Measurements from ENCODE around the gene RHOJ. TPM values are rescaled to one million over a fixed set of nuclear protein-coding genes. Genes with fewer than 3 reads are reported as not detected.
"Not testable (repeated sequence)": the region's sequence is repeated elsewhere in the genome, so short reads cannot be mapped to it uniquely, and the experiment has no call there.

RHOJ gene
- total RNA-seq, 2 experiments from 2014 or later: not detected

- no peak overlapping the region for H3K4me3 Mint-ChIP-seq
- H3K27ac Mint-ChIP-seq: no peak overlapping the region
- no peaks in the 10 kb centered on the region for H3K36me3 Mint-ChIP-seq (ENCODE audit: low read depth)
- POLR2A ChIA-PET: no interaction called here
- CTCF ChIA-PET: no interaction called here
- H3K4me1 Mint-ChIP-seq (ENCODE audit: low read depth): no peaks in the 10 kb centered on the region
- no peaks in the 10 kb centered on the region for H3K9me3 Mint-ChIP-seq (ENCODE audit: insufficient read depth)
- ATAC-seq (no peak), DNase-seq (no peak)
- no peaks in the 10 kb centered on the region for H3K27me3 Mint-ChIP-seq (ENCODE audit: low read depth)
These were observed 71.4 kb downstream of the RHOJ start for GRCh38 chr14:63275611-63276010.

GRCh38 chr14:63276016-63276415, 71.8 kb downstream of the RHOJ start:
- Mint-ChIP-seq H3K9me3 (ENCODE audit: insufficient read depth) (no peaks in the 10 kb centered on the region), H3K27me3 (ENCODE audit: low read depth) (peaks cover 3% of the 10 kb centered on the region), H3K27ac (no peak overlapping the region), H3K4me3 (no peak overlapping the region), H3K36me3 (ENCODE audit: low read depth) (no peaks in the 10 kb centered on the region), H3K4me1 (ENCODE audit: low read depth) (no peaks in the 10 kb centered on the region)
- DNase-seq (no peak), ATAC-seq (no peak)
- CTCF ChIA-PET: interaction anchor here (1.1 to 1.7 kb wide), 2 partner anchors 102 to 1107 kb away, joined by 3 to 6 read pairs; no protein-coding TSS in a partner anchor
- POLR2A ChIA-PET: no interaction called here

GRCh38 chr14:63276492-63277342, 72.5 kb downstream of the RHOJ start:
- DNase-seq (no peak), ATAC-seq (peak; percentile 42)
- ChIA-PET POLR2A (interaction anchor here (0.6 kb wide), 1 partner anchor 282 kb away, joined by 3 read pairs; no protein-coding TSS in a partner anchor), CTCF (interaction anchor here (1.1 to 1.7 kb wide), 2 partner anchors 103 to 1108 kb away, joined by 3 to 6 read pairs; no protein-coding TSS in a partner anchor)
- no peak overlapping the region for H3K4me3 Mint-ChIP-seq
- H3K4me1 Mint-ChIP-seq (ENCODE audit: low read depth): no peaks in the 10 kb centered on the region
- H3K9me3 Mint-ChIP-seq (ENCODE audit: insufficient read depth): no peaks in the 10 kb centered on the region
- H3K27ac Mint-ChIP-seq: no peak overlapping the region
- peaks cover 5% of the 10 kb centered on the region for H3K27me3 Mint-ChIP-seq (ENCODE audit: low read depth)
- no peaks in the 10 kb centered on the region for H3K36me3 Mint-ChIP-seq (ENCODE audit: low read depth)

- Mint-ChIP-seq H3K36me3 (ENCODE audit: low read depth) (no peaks in the 10 kb centered on the region), H3K4me3 (no peak overlapping the region), H3K9me3 (ENCODE audit: insufficient read depth) (no peaks in the 10 kb centered on the region), H3K4me1 (ENCODE audit: low read depth) (no peaks in the 10 kb centered on the region), H3K27ac (no peak overlapping the region), H3K27me3 (ENCODE audit: low read depth) (peaks cover 5% of the 10 kb centered on the region)
- POLR2A ChIA-PET: interaction anchor here (0.6 kb wide), 1 partner anchor 281 kb away, joined by 3 read pairs; no protein-coding TSS in a partner anchor
- CTCF ChIA-PET: interaction anchor here (1.1 to 1.7 kb wide), 2 partner anchors 1098 to 1109 kb away, joined by 5 to 6 read pairs; no protein-coding TSS in a partner anchor
- DNase-seq (no peak), ATAC-seq (no peak)
These were observed 73.4 kb downstream of the RHOJ start for GRCh38 chr14:63277591-63278183.

- POLR2A ChIA-PET: not testable (repeated sequence)
- CTCF ChIA-PET: interaction anchor here (0.6 kb wide), 1 partner anchor 1392 kb away, joined by 3 read pairs; no protein-coding TSS in a partner anchor
These were observed 75.7 kb downstream of the RHOJ start for GRCh38 chr14:63279933-63280332.

GRCh38 chr14:63282997-63283883, 79.0 kb downstream of the RHOJ start:
- no peak overlapping the region for H3K27ac Mint-ChIP-seq
- CTCF ChIA-PET: interaction anchor here (0.8 to 1.0 kb wide), 2 partner anchors 12 to 14 kb away, joined by 3 read pairs; no protein-coding TSS in a partner anchor
- POLR2A ChIA-PET: no interaction called here
- no peak for DNase-seq
- H3K27me3 Mint-ChIP-seq (ENCODE audit: low read depth): peaks cover 5% of the 10 kb centered on the region
- H3K4me1 Mint-ChIP-seq (ENCODE audit: low read depth): no peaks in the 10 kb centered on the region
- no peaks in the 10 kb centered on the region for H3K9me3 Mint-ChIP-seq (ENCODE audit: insufficient read depth)
- no peaks in the 10 kb centered on the region for H3K36me3 Mint-ChIP-seq (ENCODE audit: low read depth)
- H3K4me3 Mint-ChIP-seq: no peak overlapping the region
- no peak for ATAC-seq

More at GRCh38 chr14:63279933-63280332, 75.7 kb downstream of the RHOJ start:
- H3K9me3 Mint-ChIP-seq (ENCODE audit: insufficient read depth); DNase-seq; H3K36me3 Mint-ChIP-seq (ENCODE audit: low read depth); ATAC-seq; H3K27me3 Mint-ChIP-seq (ENCODE audit: low read depth); H3K27ac Mint-ChIP-seq; H3K4me3 Mint-ChIP-seq; H3K4me1 Mint-ChIP-seq (ENCODE audit: low read depth): not testable (repeated sequence)

- Mint-ChIP-seq H3K4me1 (ENCODE audit: low read depth) (no peaks in the 10 kb centered on the region), H3K27ac (no peak overlapping the region), H3K4me3 (no peak overlapping the region), H3K36me3 (ENCODE audit: low read depth) (no peaks in the 10 kb centered on the region), H3K9me3 (ENCODE audit: insufficient read depth) (no peaks in the 10 kb centered on the region), H3K27me3 (ENCODE audit: low read depth) (peaks cover 5% of the 10 kb centered on the region)
- POLR2A ChIA-PET: no interaction called here
- ATAC-seq: no peak
- CTCF ChIA-PET: interaction anchor here (0.8 to 1.0 kb wide), 2 partner anchors 11 to 13 kb away, joined by 3 read pairs; no protein-coding TSS in a partner anchor
- no peak for DNase-seq
These were observed 79.6 kb downstream of the RHOJ start for GRCh38 chr14:63283884-63284248.

GRCh38 chr14:63286071-63286470, 81.8 kb downstream of the RHOJ start:
- no peak overlapping the region for H3K4me3 Mint-ChIP-seq
- H3K27ac Mint-ChIP-seq: no peak overlapping the region
- ATAC-seq (no peak), DNase-seq (no peak)
- no peaks in the 10 kb centered on the region for H3K9me3 Mint-ChIP-seq (ENCODE audit: insufficient read depth)
- ChIA-PET POLR2A (no interaction called here), CTCF (no interaction called here)
- H3K4me1 Mint-ChIP-seq (ENCODE audit: low read depth): no peaks in the 10 kb centered on the region
- H3K27me3 Mint-ChIP-seq (ENCODE audit: low read depth): peaks cover 2% of the 10 kb centered on the region
- H3K36me3 Mint-ChIP-seq (ENCODE audit: low read depth): no peaks in the 10 kb centered on the region

GRCh38 chr14:63287666-63288483, 83.6 kb downstream of the RHOJ start:
- peaks cover 9% of the 10 kb centered on the region for H3K27me3 Mint-ChIP-seq (ENCODE audit: low read depth)
- H3K4me3 Mint-ChIP-seq: no peak overlapping the region
- CTCF ChIA-PET: no interaction called here
- DNase-seq: no peak
- POLR2A ChIA-PET: no interaction called here
- H3K27ac Mint-ChIP-seq: no peak overlapping the region
- H3K36me3 Mint-ChIP-seq (ENCODE audit: low read depth): no peaks in the 10 kb centered on the region
- no peaks in the 10 kb centered on the region for H3K9me3 Mint-ChIP-seq (ENCODE audit: insufficient read depth)
- no peak for ATAC-seq
- no peaks in the 10 kb centered on the region for H3K4me1 Mint-ChIP-seq (ENCODE audit: low read depth)

GRCh38 chr14:63288853-63289252, 84.6 kb downstream of the RHOJ start:
- peaks cover 9% of the 10 kb centered on the region for H3K27me3 Mint-ChIP-seq (ENCODE audit: low read depth)
- H3K27ac Mint-ChIP-seq: no peak overlapping the region
- no peaks in the 10 kb centered on the region for H3K4me1 Mint-ChIP-seq (ENCODE audit: low read depth)
- no peak overlapping the region for H3K4me3 Mint-ChIP-seq
- no peak for DNase-seq
- H3K9me3 Mint-ChIP-seq (ENCODE audit: insufficient read depth): no peaks in the 10 kb centered on the region
- POLR2A ChIA-PET: no interaction called here
- no peaks in the 10 kb centered on the region for H3K36me3 Mint-ChIP-seq (ENCODE audit: low read depth)
- CTCF ChIA-PET: no interaction called here
- no peak for ATAC-seq

Measured in activated CD8-positive, alpha-beta T cell treated with anti-CD3 and anti-CD28 coated beads, Interleukin-2, amount 10 ng/mL, durations not matched to agents 7 days and 5 days (primary cell).